Esophagus squamous epithelium (tissue), 4 donors: Measurements from ENCODE around the gene MCC.

Experiments
- POLR2A ChIP-seq, 4 donors: fragments of 450-650 bp; IDR thresholded peaks; one replicate each; pipeline ENCODE4 v1.6.1; 2017; ENCODE audit warnings: antibody characterized with exemption in 4 of 4, mild to moderate bottlenecking in 4 of 4, moderate library complexity in 3 of 4
- TF ChIP-seq, protein P1 (sequence below), 6 experiments: fragments of 450-650 bp in 4 of 6; fragments of 200-600 bp in 2 of 6; sonication (generic) in 2 of 6; IDR thresholded peaks; one replicate each; pipeline ENCODE4 v1.5.1; 2016 to 2019; ENCODE audit warnings: antibody characterized with exemption in 6 of 6, mild to moderate bottlenecking in 4 of 6, moderate library complexity in 4 of 6

DNA sequence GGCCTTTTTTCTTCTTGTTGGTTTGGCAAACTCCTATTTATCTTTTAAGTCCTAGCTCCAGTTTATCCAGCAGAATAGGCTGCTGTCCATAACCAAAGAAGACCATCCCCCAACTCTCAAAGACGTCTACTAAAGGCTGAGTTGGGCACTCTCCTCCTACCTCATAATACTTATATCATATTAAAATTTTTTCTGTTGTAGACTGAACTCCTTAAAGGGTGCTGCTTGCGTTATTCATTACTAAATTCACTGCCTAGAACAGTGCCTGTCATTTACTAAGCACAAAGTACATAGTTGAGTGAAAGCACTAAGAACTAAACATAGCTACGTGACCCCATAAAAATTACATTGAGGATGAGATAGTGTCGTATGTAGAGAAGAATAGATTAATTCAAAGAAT, 490.0 kb downstream of the MCC start:
- TF ChIP-seq, protein P1, sequence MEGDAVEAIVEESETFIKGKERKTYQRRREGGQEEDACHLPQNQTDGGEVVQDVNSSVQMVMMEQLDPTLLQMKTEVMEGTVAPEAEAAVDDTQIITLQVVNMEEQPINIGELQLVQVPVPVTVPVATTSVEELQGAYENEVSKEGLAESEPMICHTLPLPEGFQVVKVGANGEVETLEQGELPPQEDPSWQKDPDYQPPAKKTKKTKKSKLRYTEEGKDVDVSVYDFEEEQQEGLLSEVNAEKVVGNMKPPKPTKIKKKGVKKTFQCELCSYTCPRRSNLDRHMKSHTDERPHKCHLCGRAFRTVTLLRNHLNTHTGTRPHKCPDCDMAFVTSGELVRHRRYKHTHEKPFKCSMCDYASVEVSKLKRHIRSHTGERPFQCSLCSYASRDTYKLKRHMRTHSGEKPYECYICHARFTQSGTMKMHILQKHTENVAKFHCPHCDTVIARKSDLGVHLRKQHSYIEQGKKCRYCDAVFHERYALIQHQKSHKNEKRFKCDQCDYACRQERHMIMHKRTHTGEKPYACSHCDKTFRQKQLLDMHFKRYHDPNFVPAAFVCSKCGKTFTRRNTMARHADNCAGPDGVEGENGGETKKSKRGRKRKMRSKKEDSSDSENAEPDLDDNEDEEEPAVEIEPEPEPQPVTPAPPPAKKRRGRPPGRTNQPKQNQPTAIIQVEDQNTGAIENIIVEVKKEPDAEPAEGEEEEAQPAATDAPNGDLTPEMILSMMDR (IDR thresholded peaks at IDR 0.05), result no peak
- TF ChIP-seq POLR2A (IDR thresholded peaks at IDR 0.05), result no peak
